GM23338 (cell line): ENCODE data around the gene ZBTB37. TPM values are rescaled to one million over a fixed set of nuclear protein-coding genes. Genes with fewer than 3 reads are reported as not detected.

ENCODE experiments used
- ATAC-seq: fragments of 200-7000 bp; cut with Tn5 transposase; 3 replicates; pipeline ENCODE4 v1.9.1; 2020
- DNase-seq: peaks from one replicate; pipeline ENCODE4 v3.0.0-alpha.2; 2015; ENCODE audit warnings: low spot score
- H2AFZ ChIP-seq: fragments of 200-600 bp; sonication (generic); 2 replicates; pipeline ENCODE4 v1.8.0; 2016; ENCODE audit warnings: antibody characterized with exemption, mild to moderate bottlenecking, moderate library complexity
- H3F3A ChIP-seq: fragments of 200-600 bp; sonication (generic); replicated peaks from 2 replicates; pipeline ENCODE4 v1.8.0; 2017; ENCODE audit warnings: antibody characterized with exemption, mixed run types, low read depth
- H3K27ac ChIP-seq: fragments of 200-600 bp; sonication (generic); 2 replicates; pipeline ENCODE4 v1.6.1; 2016; ENCODE audit warnings: low read depth
- H3K27me3 ChIP-seq: fragments of 200-600 bp; sonication (generic); 2 replicates; pipeline ENCODE4 v1.8.0; 2016; ENCODE audit warnings: mild to moderate bottlenecking, mixed run types, moderate library complexity; ENCODE audit not compliant: insufficient read depth
- H3K36me3 ChIP-seq: fragments of 200-600 bp; sonication (generic); 2 replicates; pipeline ENCODE4 v1.8.0; 2016; ENCODE audit warnings: mild to moderate bottlenecking; ENCODE audit not compliant: insufficient read depth
- H3K4me1 ChIP-seq: fragments of 200-600 bp; sonication (generic); 2 replicates; pipeline ENCODE4 v1.8.0; 2016; ENCODE audit warnings: mild to moderate bottlenecking, moderate library complexity; ENCODE audit not compliant: insufficient read depth
- H3K4me2 ChIP-seq: fragments of 200-600 bp; sonication (generic); 2 replicates; pipeline ENCODE4 v1.7.1; 2017; ENCODE audit warnings: mixed run types
- H3K4me3 ChIP-seq: fragments of 200-600 bp; sonication (generic); 2 replicates; pipeline ENCODE4 v1.6.1; 2016; ENCODE audit warnings: mixed run types
- H3K79me2 ChIP-seq: fragments of 200-600 bp; sonication (generic); replicated peaks from 2 replicates; pipeline ENCODE4 v1.8.0; 2017; ENCODE audit warnings: mild to moderate bottlenecking; ENCODE audit not compliant: insufficient read depth
- H3K9me2 ChIP-seq: fragments of 200-600 bp; sonication (generic); 2 replicates; pipeline ENCODE4 v1.8.0; 2017; ENCODE audit not compliant: insufficient read depth
- H4K20me1 ChIP-seq: fragments of 200-600 bp; sonication (generic); replicated peaks from 2 replicates; pipeline ENCODE4 v1.8.0; 2017; ENCODE audit warnings: mild to moderate bottlenecking; ENCODE audit not compliant: insufficient read depth
- H3K27ac Mint-ChIP-seq: 2 replicates; pipeline ENCODE4 v1.8.0; 2020; ENCODE audit warnings: inconsistent platforms, mild to moderate bottlenecking, moderate library complexity, mixed read lengths
- H3K27me3 Mint-ChIP-seq: 3 replicates; pipeline ENCODE4 v1.8.0; 2022; ENCODE audit warnings: low read depth, mild to moderate bottlenecking, moderate library complexity, mixed read lengths, inconsistent platforms; ENCODE audit not compliant: insufficient read depth, poor library complexity
- H3K36me3 Mint-ChIP-seq: 3 replicates; pipeline ENCODE4 v1.8.0; 2021; ENCODE audit warnings: low read depth, mild to moderate bottlenecking, inconsistent platforms, moderate library complexity, mixed read lengths
- H3K4me1 Mint-ChIP-seq: 3 replicates; pipeline ENCODE4 v1.8.0; 2020; ENCODE audit warnings: mild to moderate bottlenecking, inconsistent platforms, mixed read lengths
- H3K4me3 Mint-ChIP-seq: 3 replicates; pipeline ENCODE4 v1.8.0; 2021; ENCODE audit warnings: moderate library complexity, mild to moderate bottlenecking, inconsistent platforms, mixed read lengths
- H3K9me3 Mint-ChIP-seq: 3 replicates; pipeline ENCODE4 v1.8.0; 2020; ENCODE audit warnings: moderate library complexity, mild to moderate bottlenecking, inconsistent platforms, mixed read lengths
- CREB1 ChIP-seq: fragments of 250-450 bp; sonication (Bioruptor Pico); IDR thresholded peaks from 2 replicates; pipeline ENCODE4 v1.5.0; 2020; ENCODE audit warnings: low read depth, mild to moderate bottlenecking, moderate library complexity
- ETS1 ChIP-seq: IDR thresholded peaks from 2 replicates; pipeline ENCODE4 v1.6.1; 2016; ENCODE audit warnings: antibody characterized with exemption
- EZH2 ChIP-seq: fragments of 200-600 bp; sonication (generic); IDR thresholded peaks from one replicate; pipeline ENCODE4 v1.8.0; 2017; ENCODE audit warnings: antibody characterized with exemption, mild to moderate bottlenecking, low read depth; ENCODE audit not compliant: unreplicated experiment
- EZH2phosphoT487 ChIP-seq: fragments of 200-600 bp; sonication (generic); IDR thresholded peaks from one replicate; pipeline ENCODE4 v1.8.1; 2018; ENCODE audit warnings: antibody characterized with exemption; ENCODE audit not compliant: unreplicated experiment
- JUNB ChIP-seq: IDR thresholded peaks from one replicate; pipeline ENCODE4 v1.6.1; 2016; ENCODE audit warnings: antibody characterized with exemption; ENCODE audit not compliant: unreplicated experiment
- NANOG ChIP-seq: IDR thresholded peaks from 2 replicates; pipeline ENCODE4 v1.6.1; 2016; ENCODE audit warnings: antibody characterized with exemption, borderline replicate concordance
- POLR2AphosphoS5 ChIP-seq: IDR thresholded peaks from 2 replicates; pipeline ENCODE4 v1.6.1; 2016; ENCODE audit warnings: antibody characterized with exemption, low read depth
- REST ChIP-seq: IDR thresholded peaks from one replicate; pipeline ENCODE4 v1.6.1; 2018; ENCODE audit warnings: antibody characterized with exemption; ENCODE audit not compliant: unreplicated experiment
- STAT1 ChIP-seq: IDR thresholded peaks from one replicate; pipeline ENCODE4 v1.6.1; 2016; ENCODE audit warnings: antibody characterized with exemption; ENCODE audit not compliant: unreplicated experiment
- ZNF114 ChIP-seq: fragments of 250-450 bp; sonication (Bioruptor Pico); IDR thresholded peaks from 2 replicates; pipeline ENCODE4 v1.5.0; 2020; ENCODE audit warnings: mild to moderate bottlenecking, moderate library complexity
- ZNF331 ChIP-seq: fragments of 250-450 bp; sonication (Bioruptor Pico); IDR thresholded peaks from 2 replicates; pipeline ENCODE4 v1.5.0; 2020; ENCODE audit warnings: low read depth, mild to moderate bottlenecking, moderate library complexity
- polyA plus RNA-seq: library from polyadenylated mRNA; unstranded; fragments of >200 nt; fragmentation: Nextera tagmentation; extraction: Ambion mirVana; gene quantifications from 2 replicates; pipeline ENCODE4 v1.2.1, GENCODE V29; 2016
- total RNA-seq: library from RNA; depleted of rRNA; stranded (reverse); fragments of >200 nt; shearing (Covaris generic); gene quantifications from 2 replicates; pipeline ENCODE4 v1.2.3, GENCODE V29; 2014

Gene ZBTB37
- total and polyA plus RNA-seq, 2 experiments from 2014 or later: 2.7 to 15.8 TPM

- TF ChIP-seq REST: no peak
- TF ChIP-seq EZH2: no peak
- TF ChIP-seq STAT1: no peak
- TF ChIP-seq NANOG: no peak
- no peak for TF ChIP-seq CREB1 (CRISPR knock-in tag)
- TF ChIP-seq EZH2phosphoT487: no peak
- no peak for TF ChIP-seq POLR2AphosphoS5
- no peak for TF ChIP-seq ETS1
- TF ChIP-seq ZNF331 (CRISPR knock-in tag): no peak
- no peak for TF ChIP-seq JUNB
These were observed 2.3 kb downstream of the ZBTB37 start (continued) for GRCh38 chr1:173870252-173871075.

GRCh38 chr1:173871091-173871490, 2.9 kb downstream of the ZBTB37 start:
- Histone ChIP-seq H2AFZ (no peak overlapping the region), H3K27me3 (no peaks in the 10 kb centered on the region), H3K79me2 (peaks cover 61% of the 10 kb centered on the region), H3F3A (peaks cover 23% of the 10 kb centered on the region), H3K9me2 (no peaks in the 10 kb centered on the region), H3K4me2 (no peak overlapping the region), H3K36me3 (peaks cover 14% of the 10 kb centered on the region), H3K4me1 (peaks cover 14% of the 10 kb centered on the region), H3K27ac (peak overlapping the region; percentile 21), H4K20me1 (peaks cover 4% of the 10 kb centered on the region), H3K4me3 (no peak overlapping the region)
- Mint-ChIP-seq H3K9me3 (peaks cover 9% of the 10 kb centered on the region; the same call in 2 of the 3 replicates), H3K36me3 (peaks cover 55% of the 10 kb centered on the region), H3K27ac (no peak overlapping the region; the same call in 1 of the 2 replicates), H3K27me3 (peaks cover 22% of the 10 kb centered on the region), H3K4me1 (peaks cover 21% of the 10 kb centered on the region), H3K4me3 (no peak overlapping the region; the same call in 2 of the 3 replicates)
- TF ChIP-seq ETS1 (no peak), ZNF331 (CRISPR knock-in tag) (no peak), POLR2AphosphoS5 (no peak), JUNB (no peak), ZNF114 (CRISPR knock-in tag) (no peak)
- no peak for DNase-seq
- ATAC-seq: no peak
